SK-N-SH treated with all-trans-retinoic acid at 6 μM for 48 hours (cell line): ENCODE data around the gene SSBP2.

Source experiments
- ATAC-seq: fragments of 200-7000 bp; cut with Tn5 transposase; 3 replicates; pipeline ENCODE4 v1.9.1; 2020; ENCODE audit warnings: mild to moderate bottlenecking, moderate library complexity
- ARNTL ChIP-seq: fragments of 450-650 bp; formaldehyde crosslinking; IDR thresholded peaks from 2 replicates; pipeline ENCODE4 v1.5.0; 2020; ENCODE audit warnings: low read depth, mild to moderate bottlenecking, moderate library complexity, borderline replicate concordance
- BACH2 ChIP-seq: fragments of 250-450 bp; sonication (Bioruptor Pico); IDR thresholded peaks from 2 replicates; pipeline ENCODE4 v1.9.0; 2021; ENCODE audit warnings: mild to moderate bottlenecking, borderline replicate concordance
- CSDC2 ChIP-seq: fragments of 250-450 bp; sonication (Bioruptor Pico); IDR thresholded peaks from 2 replicates; pipeline ENCODE4 v1.5.0; 2020; ENCODE audit warnings: mild to moderate bottlenecking, moderate library complexity
- ESRRG ChIP-seq: fragments of 250-450 bp; sonication (Bioruptor Pico); IDR thresholded peaks from 2 replicates; pipeline ENCODE4 v1.6.1; 2021; ENCODE audit warnings: mild to moderate bottlenecking
- GLIS3 ChIP-seq: fragments of 250-450 bp; sonication (Bioruptor Pico); IDR thresholded peaks from 2 replicates; pipeline ENCODE4 v1.5.0; 2020; ENCODE audit warnings: mild to moderate bottlenecking, moderate library complexity
- ISL1 ChIP-seq: fragments of 250-450 bp; sonication (Bioruptor Pico); IDR thresholded peaks from 2 replicates; pipeline ENCODE4 v2.1.2; 2022; ENCODE audit warnings: mild to moderate bottlenecking, moderate library complexity
- PATZ1 ChIP-seq: fragments of 250-450 bp; sonication (Bioruptor Pico); IDR thresholded peaks from 2 replicates; pipeline ENCODE4 v1.8.0; 2020; ENCODE audit warnings: mild to moderate bottlenecking, moderate library complexity, borderline replicate concordance
- PPARA ChIP-seq: fragments of 250-450 bp; sonication (Bioruptor Pico); IDR thresholded peaks from 2 replicates; pipeline ENCODE4 v1.5.0; 2020; ENCODE audit warnings: mild to moderate bottlenecking, borderline replicate concordance
- RARB ChIP-seq: fragments of 250-450 bp; sonication (Bioruptor Pico); IDR thresholded peaks from 2 replicates; pipeline ENCODE4 v1.8.0; 2021; ENCODE audit warnings: mild to moderate bottlenecking, moderate library complexity
- SNAI2 ChIP-seq: fragments of 250-450 bp; sonication (Bioruptor Pico); IDR thresholded peaks from 2 replicates; pipeline ENCODE4 v1.5.0; 2020; ENCODE audit warnings: mild to moderate bottlenecking, moderate library complexity
- TOX ChIP-seq: fragments of 250-450 bp; sonication (Bioruptor Pico); IDR thresholded peaks from 2 replicates; pipeline ENCODE4 v1.8.0; 2021; ENCODE audit warnings: mild to moderate bottlenecking, moderate library complexity, borderline replicate concordance
- ZFP3 ChIP-seq: fragments of 250-450 bp; sonication (Bioruptor Pico); IDR thresholded peaks from 2 replicates; pipeline ENCODE4 v1.5.0; 2020; ENCODE audit warnings: mild to moderate bottlenecking, moderate library complexity
- ZFP30 ChIP-seq: fragments of 450-650 bp; formaldehyde crosslinking; IDR thresholded peaks from 2 replicates; pipeline ENCODE4 v1.5.0; 2022; ENCODE audit warnings: mild to moderate bottlenecking, moderate library complexity
- ZNF565 ChIP-seq: fragments of 450-650 bp; formaldehyde crosslinking; conservative IDR thresholded peaks from 2 replicates; pipeline ENCODE4 v1.5.0; 2020; ENCODE audit warnings: low read depth, mild to moderate bottlenecking, moderate library complexity
- ZNF70 ChIP-seq: fragments of 450-650 bp; formaldehyde crosslinking; IDR thresholded peaks from 2 replicates; pipeline ENCODE4 v1.5.0; 2020; ENCODE audit warnings: mild to moderate bottlenecking, moderate library complexity
- ZNF8 ChIP-seq: fragments of 450-650 bp; formaldehyde crosslinking; IDR thresholded peaks from 2 replicates; pipeline ENCODE4 v1.5.0; 2020; ENCODE audit warnings: mild to moderate bottlenecking, moderate library complexity
- TF ChIP-seq, protein P1 (sequence below): fragments of 250-450 bp; sonication (Bioruptor Pico); IDR thresholded peaks from 2 replicates; pipeline ENCODE4 v1.5.1; 2020; ENCODE audit warnings: low read depth, mild to moderate bottlenecking, moderate library complexity
- TF ChIP-seq, protein P2 (sequence below): fragments of 250-450 bp; sonication (Bioruptor Pico); IDR thresholded peaks from 2 replicates; pipeline ENCODE4 v1.5.1; 2021; ENCODE audit warnings: mild to moderate bottlenecking, moderate library complexity
- TF ChIP-seq, protein P3 (sequence below): fragments of 250-450 bp; sonication (Bioruptor Pico); IDR thresholded peaks from 2 replicates; pipeline ENCODE4 v1.5.0; 2020; ENCODE audit warnings: mild to moderate bottlenecking, moderate library complexity
- TF ChIP-seq, protein P4 (sequence below): fragments of 250-450 bp; sonication (Bioruptor Pico); IDR thresholded peaks from 2 replicates; pipeline ENCODE4 v1.8.0; 2021; ENCODE audit warnings: low read depth, mild to moderate bottlenecking, moderate library complexity, borderline replicate concordance

Gene SSBP2

DNA sequence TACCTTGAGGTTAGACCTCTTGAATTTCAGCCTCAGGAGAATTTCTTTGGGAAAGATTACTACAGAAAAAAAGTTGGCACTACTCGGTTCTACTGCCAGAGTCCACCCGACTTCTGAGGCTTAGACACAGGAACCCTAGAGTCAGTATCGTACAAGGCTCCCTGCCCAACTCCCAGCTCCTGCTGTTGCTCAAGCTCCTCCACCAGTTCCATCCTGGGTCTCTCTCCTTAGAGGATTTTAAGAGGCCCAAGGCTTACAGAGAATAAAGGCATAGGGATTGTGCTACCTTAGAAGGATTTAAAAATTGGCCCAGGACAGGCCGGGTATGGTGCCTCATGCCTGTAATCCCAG, 29.0 kb upstream of the SSBP2 start (continued):
- TF ChIP-seq, protein P1, sequence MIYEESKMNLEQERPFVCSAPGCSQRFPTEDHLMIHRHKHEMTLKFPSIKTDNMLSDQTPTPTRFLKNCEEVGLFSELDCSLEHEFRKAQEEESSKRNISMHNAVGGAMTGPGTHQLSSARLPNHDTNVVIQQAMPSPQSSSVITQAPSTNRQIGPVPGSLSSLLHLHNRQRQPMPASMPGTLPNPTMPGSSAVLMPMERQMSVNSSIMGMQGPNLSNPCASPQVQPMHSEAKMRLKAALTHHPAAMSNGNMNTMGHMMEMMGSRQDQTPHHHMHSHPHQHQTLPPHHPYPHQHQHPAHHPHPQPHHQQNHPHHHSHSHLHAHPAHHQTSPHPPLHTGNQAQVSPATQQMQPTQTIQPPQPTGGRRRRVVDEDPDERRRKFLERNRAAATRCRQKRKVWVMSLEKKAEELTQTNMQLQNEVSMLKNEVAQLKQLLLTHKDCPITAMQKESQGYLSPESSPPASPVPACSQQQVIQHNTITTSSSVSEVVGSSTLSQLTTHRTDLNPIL (CRISPR knock-in tag), result no peak
- TF ChIP-seq RARB (CRISPR knock-in tag), result no peak
- TF ChIP-seq, protein P2, sequence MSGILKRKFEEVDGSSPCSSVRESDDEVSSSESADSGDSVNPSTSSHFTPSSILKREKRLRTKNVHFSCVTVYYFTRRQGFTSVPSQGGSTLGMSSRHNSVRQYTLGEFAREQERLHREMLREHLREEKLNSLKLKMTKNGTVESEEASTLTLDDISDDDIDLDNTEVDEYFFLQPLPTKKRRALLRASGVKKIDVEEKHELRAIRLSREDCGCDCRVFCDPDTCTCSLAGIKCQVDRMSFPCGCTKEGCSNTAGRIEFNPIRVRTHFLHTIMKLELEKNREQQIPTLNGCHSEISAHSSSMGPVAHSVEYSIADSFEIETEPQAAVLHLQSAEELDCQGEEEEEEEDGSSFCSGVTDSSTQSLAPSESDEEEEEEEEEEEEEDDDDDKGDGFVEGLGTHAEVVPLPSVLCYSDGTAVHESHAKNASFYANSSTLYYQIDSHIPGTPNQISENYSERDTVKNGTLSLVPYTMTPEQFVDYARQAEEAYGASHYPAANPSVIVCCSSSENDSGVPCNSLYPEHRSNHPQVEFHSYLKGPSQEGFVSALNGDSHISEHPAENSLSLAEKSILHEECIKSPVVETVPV (CRISPR knock-in tag), result no peak
- TF ChIP-seq, protein P3, sequence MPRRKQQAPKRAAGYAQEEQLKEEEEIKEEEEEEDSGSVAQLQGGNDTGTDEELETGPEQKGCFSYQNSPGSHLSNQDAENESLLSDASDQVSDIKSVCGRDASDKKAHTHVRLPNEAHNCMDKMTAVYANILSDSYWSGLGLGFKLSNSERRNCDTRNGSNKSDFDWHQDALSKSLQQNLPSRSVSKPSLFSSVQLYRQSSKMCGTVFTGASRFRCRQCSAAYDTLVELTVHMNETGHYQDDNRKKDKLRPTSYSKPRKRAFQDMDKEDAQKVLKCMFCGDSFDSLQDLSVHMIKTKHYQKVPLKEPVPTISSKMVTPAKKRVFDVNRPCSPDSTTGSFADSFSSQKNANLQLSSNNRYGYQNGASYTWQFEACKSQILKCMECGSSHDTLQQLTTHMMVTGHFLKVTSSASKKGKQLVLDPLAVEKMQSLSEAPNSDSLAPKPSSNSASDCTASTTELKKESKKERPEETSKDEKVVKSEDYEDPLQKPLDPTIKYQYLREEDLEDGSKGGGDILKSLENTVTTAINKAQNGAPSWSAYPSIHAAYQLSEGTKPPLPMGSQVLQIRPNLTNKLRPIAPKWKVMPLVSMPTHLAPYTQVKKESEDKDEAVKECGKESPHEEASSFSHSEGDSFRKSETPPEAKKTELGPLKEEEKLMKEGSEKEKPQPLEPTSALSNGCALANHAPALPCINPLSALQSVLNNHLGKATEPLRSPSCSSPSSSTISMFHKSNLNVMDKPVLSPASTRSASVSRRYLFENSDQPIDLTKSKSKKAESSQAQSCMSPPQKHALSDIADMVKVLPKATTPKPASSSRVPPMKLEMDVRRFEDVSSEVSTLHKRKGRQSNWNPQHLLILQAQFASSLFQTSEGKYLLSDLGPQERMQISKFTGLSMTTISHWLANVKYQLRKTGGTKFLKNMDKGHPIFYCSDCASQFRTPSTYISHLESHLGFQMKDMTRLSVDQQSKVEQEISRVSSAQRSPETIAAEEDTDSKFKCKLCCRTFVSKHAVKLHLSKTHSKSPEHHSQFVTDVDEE, result no peak

- peak; percentile 84 for ATAC-seq
- TF ChIP-seq, protein P3, result no peak
- TF ChIP-seq ZNF565 (CRISPR knock-in tag) (no peak), ZNF8 (CRISPR knock-in tag) (no peak), ZFP30 (CRISPR knock-in tag) (no peak), PPARA (CRISPR knock-in tag) (no peak), BACH2 (CRISPR knock-in tag) (no peak), SNAI2 (CRISPR knock-in tag) (no peak), CSDC2 (CRISPR knock-in tag) (no peak), PATZ1 (CRISPR knock-in tag) (no peak), ZNF70 (CRISPR knock-in tag) (no peak), ZFP3 (no peak), TOX (CRISPR knock-in tag) (no peak), ISL1 (CRISPR knock-in tag) (no peak), GLIS3 (CRISPR knock-in tag) (no peak), ESRRG (CRISPR knock-in tag) (no peak), ARNTL (CRISPR knock-in tag) (no peak), RARB (CRISPR knock-in tag) (no peak)
Observed at GRCh38 chr5:81779125-81779915, 28.4 kb upstream of the SSBP2 start.

GRCh38 chr5:81778642-81779041, 27.7 kb upstream of the SSBP2 start:
- TF ChIP-seq, protein P4, sequence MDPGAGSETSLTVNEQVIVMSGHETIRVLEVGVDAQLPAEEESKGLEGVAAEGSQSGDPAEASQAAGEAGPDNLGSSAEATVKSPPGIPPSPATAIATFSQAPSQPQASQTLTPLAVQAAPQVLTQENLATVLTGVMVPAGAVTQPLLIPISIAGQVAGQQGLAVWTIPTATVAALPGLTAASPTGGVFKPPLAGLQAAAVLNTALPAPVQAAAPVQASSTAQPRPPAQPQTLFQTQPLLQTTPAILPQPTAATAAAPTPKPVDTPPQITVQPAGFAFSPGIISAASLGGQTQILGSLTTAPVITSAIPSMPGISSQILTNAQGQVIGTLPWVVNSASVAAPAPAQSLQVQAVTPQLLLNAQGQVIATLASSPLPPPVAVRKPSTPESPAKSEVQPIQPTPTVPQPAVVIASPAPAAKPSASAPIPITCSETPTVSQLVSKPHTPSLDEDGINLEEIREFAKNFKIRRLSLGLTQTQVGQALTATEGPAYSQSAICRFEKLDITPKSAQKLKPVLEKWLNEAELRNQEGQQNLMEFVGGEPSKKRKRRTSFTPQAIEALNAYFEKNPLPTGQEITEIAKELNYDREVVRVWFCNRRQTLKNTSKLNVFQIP (CRISPR knock-in tag), result no peak
- no peak for TF ChIP-seq CSDC2 (CRISPR knock-in tag)
- no peak for TF ChIP-seq ARNTL (CRISPR knock-in tag)

More at GRCh38 chr5:81778642-81779041, 27.7 kb upstream of the SSBP2 start:
- peak; percentile 74 for ATAC-seq
